Measurements from ENCODE around the gene TIMM22. TPM values are rescaled to one million over a fixed set of nuclear protein-coding genes. Genes with fewer than 3 reads are reported as not detected.

TIMM22 gene
- total and polyA plus RNA-seq, 2 donors from 2014 or later = 14.6 to 17.3 TPM

DNA sequence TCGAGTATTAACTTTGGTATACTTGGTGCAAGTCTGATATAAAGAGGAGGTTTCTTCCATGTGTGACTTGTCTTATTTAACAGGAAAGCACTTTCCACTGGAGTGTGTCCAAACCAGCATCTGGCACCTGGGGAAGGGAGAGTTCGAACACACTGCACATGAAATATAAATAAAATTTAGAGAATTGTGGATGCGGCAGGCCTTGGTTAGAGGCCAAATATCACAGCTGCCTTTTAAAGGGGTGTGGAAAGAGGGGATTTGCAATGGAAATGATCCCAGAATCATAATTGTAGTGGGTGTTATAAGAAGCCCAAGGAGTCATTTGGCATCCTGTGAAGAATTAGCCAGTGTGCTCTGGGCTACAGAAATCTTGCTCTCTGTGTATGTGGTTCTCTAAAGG, 13.0 kb upstream of the TIMM22 start:
- H3K27ac ChIP-seq (ENCODE audit: low read depth in 2 of 2, low read length in 2 of 2) = no peak overlapping the region
- TF ChIP-seq, protein P1, sequence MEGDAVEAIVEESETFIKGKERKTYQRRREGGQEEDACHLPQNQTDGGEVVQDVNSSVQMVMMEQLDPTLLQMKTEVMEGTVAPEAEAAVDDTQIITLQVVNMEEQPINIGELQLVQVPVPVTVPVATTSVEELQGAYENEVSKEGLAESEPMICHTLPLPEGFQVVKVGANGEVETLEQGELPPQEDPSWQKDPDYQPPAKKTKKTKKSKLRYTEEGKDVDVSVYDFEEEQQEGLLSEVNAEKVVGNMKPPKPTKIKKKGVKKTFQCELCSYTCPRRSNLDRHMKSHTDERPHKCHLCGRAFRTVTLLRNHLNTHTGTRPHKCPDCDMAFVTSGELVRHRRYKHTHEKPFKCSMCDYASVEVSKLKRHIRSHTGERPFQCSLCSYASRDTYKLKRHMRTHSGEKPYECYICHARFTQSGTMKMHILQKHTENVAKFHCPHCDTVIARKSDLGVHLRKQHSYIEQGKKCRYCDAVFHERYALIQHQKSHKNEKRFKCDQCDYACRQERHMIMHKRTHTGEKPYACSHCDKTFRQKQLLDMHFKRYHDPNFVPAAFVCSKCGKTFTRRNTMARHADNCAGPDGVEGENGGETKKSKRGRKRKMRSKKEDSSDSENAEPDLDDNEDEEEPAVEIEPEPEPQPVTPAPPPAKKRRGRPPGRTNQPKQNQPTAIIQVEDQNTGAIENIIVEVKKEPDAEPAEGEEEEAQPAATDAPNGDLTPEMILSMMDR (IDR thresholded peaks at IDR 0.05; ENCODE audit: borderline replicate concordance, extremely low read depth, insufficient read depth) = no peak
- FAIRE-seq = no peak
- H3K36me3 ChIP-seq (ENCODE audit: control insufficient read depth in 2 of 3, insufficient read depth in 3 of 3, low read length in 3 of 3) = no peaks in the 10 kb centered on the region
- H3K9ac ChIP-seq (ENCODE audit: low read length in 3 of 3) = no peak overlapping the region
- peak in 1 of 5 donors; percentile 18 for DNase-seq
- H3K9me3 ChIP-seq (ENCODE audit: control insufficient read depth in 2 of 3, insufficient read depth in 1 of 3, low read length in 3 of 3) = no peaks in the 10 kb centered on the region
- no peaks in the 10 kb centered on the region for H3K27me3 ChIP-seq (ENCODE audit: control insufficient read depth, insufficient read depth, low read length)
- H3K4me1 ChIP-seq (ENCODE audit: control insufficient read depth in 2 of 3, insufficient read depth in 2 of 3, low read depth in 1 of 3, low read length in 3 of 3) = peaks cover 0 to 7% (median 0%) of the 10 kb centered on the region in 3 donors
- H3K4me3 ChIP-seq (ENCODE audit: low read length in 3 of 3) = no peak overlapping the region
- intact Hi-C loops (cut with DNase I) = loop anchor here (10.0 kb wide), 2 partner anchors 109 to 189 kb away; no protein-coding TSS in a partner anchor

DNA sequence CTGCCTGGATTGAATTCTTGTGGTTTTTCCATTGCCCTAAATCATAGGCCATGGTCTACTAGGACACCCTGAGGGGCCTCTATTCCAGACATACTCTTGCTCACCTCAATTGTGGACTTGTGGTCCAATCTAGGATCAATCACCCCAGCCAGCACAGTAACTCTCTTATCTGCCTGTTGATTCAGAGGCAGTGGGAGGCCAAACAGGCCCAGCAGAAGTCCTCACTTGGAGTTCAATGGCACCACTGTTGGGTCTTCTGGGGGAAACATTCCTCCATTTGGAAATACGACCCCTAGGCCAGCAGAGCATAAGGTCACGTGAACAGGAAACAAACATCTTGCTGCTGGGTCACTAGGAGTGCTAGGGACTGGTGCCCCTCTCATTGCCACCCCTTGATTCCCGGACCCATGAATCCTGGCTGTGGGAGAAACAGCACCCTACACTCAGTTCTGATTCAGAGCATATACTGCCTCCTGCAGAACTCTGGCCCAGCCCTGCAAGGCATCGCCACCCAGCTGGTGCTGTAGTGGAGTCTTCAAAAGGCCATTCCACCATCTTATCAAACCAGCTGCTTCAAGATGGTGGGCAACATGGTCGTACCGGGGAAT, 10.5 kb upstream of the TIMM22 start:
- DNase-seq = peak in 1 of 5 donors; percentile 18
- no peak for FAIRE-seq

DNA sequence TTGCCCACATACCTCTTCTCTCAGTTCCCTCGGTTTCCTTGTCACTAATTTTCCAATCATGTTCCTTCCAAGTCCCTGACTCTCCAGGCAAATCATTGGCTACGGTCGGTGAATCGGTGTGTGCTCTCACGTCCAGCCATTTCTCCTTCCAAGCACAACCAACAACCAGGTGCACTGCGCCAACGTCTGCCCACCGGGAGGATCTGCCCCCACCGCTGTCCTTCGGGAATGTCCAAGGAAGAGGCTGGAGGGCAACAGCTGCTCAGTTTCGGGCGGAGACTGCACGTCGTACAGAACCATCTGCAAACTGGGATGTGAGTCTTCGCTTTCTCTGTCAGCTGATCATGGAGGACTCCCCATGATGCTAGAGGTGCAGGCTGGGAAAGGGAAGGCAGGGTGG, 9.0 kb upstream of the TIMM22 start:
- no peaks in the 10 kb centered on the region for H3K4me1 ChIP-seq (ENCODE audit: control insufficient read depth in 2 of 3, insufficient read depth in 2 of 3, low read depth in 1 of 3, low read length in 3 of 3)
- TF ChIP-seq, protein P1 (IDR thresholded peaks at IDR 0.05; ENCODE audit: borderline replicate concordance, extremely low read depth, insufficient read depth) = no peak
- H3K9me3 ChIP-seq (ENCODE audit: control insufficient read depth in 2 of 3, insufficient read depth in 1 of 3, low read length in 3 of 3) = no peaks in the 10 kb centered on the region
- no peak overlapping the region for H3K27ac ChIP-seq (ENCODE audit: low read depth in 2 of 2, low read length in 2 of 2)
- no peak overlapping the region for H3K4me3 ChIP-seq (ENCODE audit: low read length in 3 of 3)
- H3K9ac ChIP-seq (ENCODE audit: low read length in 3 of 3) = no peak overlapping the region
- no peaks in the 10 kb centered on the region for H3K36me3 ChIP-seq (ENCODE audit: control insufficient read depth in 2 of 3, insufficient read depth in 3 of 3, low read length in 3 of 3)
- DNase-seq = peak in 1 of 5 donors; percentile 44
- H3K27me3 ChIP-seq (ENCODE audit: control insufficient read depth, insufficient read depth, low read length) = no peaks in the 10 kb centered on the region
- intact Hi-C loops (cut with DNase I) = loop anchor here (10.0 kb wide), 2 partner anchors 113 to 193 kb away; no protein-coding TSS in a partner anchor
- no peak for FAIRE-seq

More for the DNA sequence above, 10.5 kb upstream of the TIMM22 start:
- Histone ChIP-seq H3K4me1 (ENCODE audit: control insufficient read depth in 2 of 3, insufficient read depth in 2 of 3, low read depth in 1 of 3, low read length in 3 of 3) (no peaks in the 10 kb centered on the region), H3K27me3 (ENCODE audit: control insufficient read depth, insufficient read depth, low read length) (no peaks in the 10 kb centered on the region), H3K4me3 (ENCODE audit: low read length in 3 of 3) (no peak overlapping the region), H3K9me3 (ENCODE audit: control insufficient read depth in 2 of 3, insufficient read depth in 1 of 3, low read length in 3 of 3) (no peaks in the 10 kb centered on the region), H3K27ac (ENCODE audit: low read depth in 2 of 2, low read length in 2 of 2) (no peak overlapping the region), H3K36me3 (ENCODE audit: control insufficient read depth in 2 of 3, insufficient read depth in 3 of 3, low read length in 3 of 3) (no peaks in the 10 kb centered on the region), H3K9ac (ENCODE audit: low read length in 3 of 3) (no peak overlapping the region)
- TF ChIP-seq, protein P1 (IDR thresholded peaks at IDR 0.05; ENCODE audit: borderline replicate concordance, extremely low read depth, insufficient read depth) = no peak
- intact Hi-C loops (cut with DNase I) = loop anchor here (10.0 kb wide), 2 partner anchors 112 to 192 kb away; no protein-coding TSS in a partner anchor

All from kidney (tissue), 14 donors.